NCI-H2171 treated with DMSO at 0.1 percent for 48 hours (cell line): ENCODE measurements around the gene PIWIL1.

Experiments
- DNase-seq: peaks from one replicate; lab custom pipeline; 2025; lab: John Stamatoyannopoulos, UW

PIWIL1 gene

GRCh38 chr12:130336723-130337487 lies 782 bp upstream of the PIWIL1 start:
- DNase-seq: no peak

GRCh38 chr12:130338794-130339601 lies 1.3 kb downstream of the PIWIL1 start:
- DNase-seq: no peak

- DNase-seq: no peak
Observed at GRCh38 chr12:130339951-130340350, 2.3 kb downstream of the PIWIL1 start.

- no peak for DNase-seq
Observed at GRCh38 chr12:130342442-130342841, 4.8 kb downstream of the PIWIL1 start.

- no peak for DNase-seq
Observed at GRCh38 chr12:130342842-130343241, 5.2 kb downstream of the PIWIL1 start.

- DNase-seq: no peak
Observed at GRCh38 chr12:130344529-130344928, 6.8 kb downstream of the PIWIL1 start.

- DNase-seq: no peak
Observed at GRCh38 chr12:130345292-130345691, 7.6 kb downstream of the PIWIL1 start.

- no peak for DNase-seq
Observed at GRCh38 chr12:130347588-130347987, 9.9 kb downstream of the PIWIL1 start.

GRCh38 chr12:130350715-130351114 lies 13.0 kb downstream of the PIWIL1 start:
- DNase-seq: no peak

GRCh38 chr12:130351326-130351725 lies 13.6 kb downstream of the PIWIL1 start:
- no peak for DNase-seq

- no peak for DNase-seq
Observed at GRCh38 chr12:130353081-130353480, 15.4 kb downstream of the PIWIL1 start.

GRCh38 chr12:130354407-130354806 lies 16.7 kb downstream of the PIWIL1 start:
- no peak for DNase-seq

GRCh38 chr12:130356222-130356621 lies 18.5 kb downstream of the PIWIL1 start:
- no peak for DNase-seq

GRCh38 chr12:130357241-130357640 lies 19.6 kb downstream of the PIWIL1 start:
- peak; percentile 17 for DNase-seq

- DNase-seq: no peak
Observed at GRCh38 chr12:130357729-130358330, 20.1 kb downstream of the PIWIL1 start.

- DNase-seq: no peak
Observed at GRCh38 chr12:130362060-130362459, 24.4 kb downstream of the PIWIL1 start.

GRCh38 chr12:130364578-130364977 lies 26.9 kb downstream of the PIWIL1 start:
- no peak for DNase-seq

- no peak for DNase-seq
Observed at GRCh38 chr12:130366159-130366558, 28.5 kb downstream of the PIWIL1 start.

- no peak for DNase-seq
Observed at GRCh38 chr12:130367003-130367402, 29.3 kb downstream of the PIWIL1 start.

GRCh38 chr12:130367523-130367922 lies 29.8 kb downstream of the PIWIL1 start:
- DNase-seq: no peak

GRCh38 chr12:130369816-130370215 lies 32.1 kb downstream of the PIWIL1 start:
- no peak for DNase-seq

- no peak for DNase-seq
Observed at GRCh38 chr12:130371296-130371695, 33.6 kb downstream of the PIWIL1 start.

GRCh38 chr12:130372936-130373335 lies 35.2 kb downstream of the PIWIL1 start:
- no peak for DNase-seq
